ENCODE measurements around the gene PPP1R12A. TPM values are rescaled to one million over a fixed set of nuclear protein-coding genes. Genes with fewer than 3 reads are reported as not detected.

Gene PPP1R12A
- total RNA-seq, 4 donors from 2014 or later, result 39.0 to 88.6 (median 47.5) TPM

DNA sequence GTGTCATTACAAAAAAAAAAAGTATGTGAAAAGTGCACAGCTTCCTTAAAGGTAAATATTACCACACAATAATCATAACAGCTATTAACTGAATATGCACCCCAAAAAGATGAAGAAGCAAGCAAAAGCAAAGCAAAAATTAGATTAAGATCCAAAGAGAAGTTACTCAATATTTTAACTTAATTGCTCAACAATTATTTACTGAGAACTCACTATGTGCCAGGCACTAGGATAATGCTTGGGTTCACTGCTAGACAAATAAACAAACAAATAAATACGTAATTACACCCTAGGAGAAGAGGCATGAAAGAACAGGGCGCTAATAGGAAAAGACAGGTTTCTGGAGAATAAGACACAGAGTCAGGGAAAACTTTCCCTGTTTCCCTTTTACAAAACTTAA lies 33.4 kb downstream of the PPP1R12A start:
- no peak overlapping the region for H3K4me3 ChIP-seq
- H3K27ac ChIP-seq, result no peak overlapping the region
- H3K9me3 ChIP-seq, result no peaks in the 10 kb centered on the region
- H3K27me3 ChIP-seq, result no peaks in the 10 kb centered on the region
- no peaks in the 10 kb centered on the region for H3K36me3 ChIP-seq
- 65% methylated on average over 2 of the region's 2 CpGs for WGBS
- peaks cover 18% of the 10 kb centered on the region for H3K4me1 ChIP-seq
- TF ChIP-seq POLR2A (IDR thresholded peaks at IDR 0.05) (no peak), EP300 (IDR thresholded peaks at IDR 0.05) (no peak), POLR2AphosphoS5 (IDR thresholded peaks at IDR 0.05) (no peak)
- TF ChIP-seq, protein P1, sequence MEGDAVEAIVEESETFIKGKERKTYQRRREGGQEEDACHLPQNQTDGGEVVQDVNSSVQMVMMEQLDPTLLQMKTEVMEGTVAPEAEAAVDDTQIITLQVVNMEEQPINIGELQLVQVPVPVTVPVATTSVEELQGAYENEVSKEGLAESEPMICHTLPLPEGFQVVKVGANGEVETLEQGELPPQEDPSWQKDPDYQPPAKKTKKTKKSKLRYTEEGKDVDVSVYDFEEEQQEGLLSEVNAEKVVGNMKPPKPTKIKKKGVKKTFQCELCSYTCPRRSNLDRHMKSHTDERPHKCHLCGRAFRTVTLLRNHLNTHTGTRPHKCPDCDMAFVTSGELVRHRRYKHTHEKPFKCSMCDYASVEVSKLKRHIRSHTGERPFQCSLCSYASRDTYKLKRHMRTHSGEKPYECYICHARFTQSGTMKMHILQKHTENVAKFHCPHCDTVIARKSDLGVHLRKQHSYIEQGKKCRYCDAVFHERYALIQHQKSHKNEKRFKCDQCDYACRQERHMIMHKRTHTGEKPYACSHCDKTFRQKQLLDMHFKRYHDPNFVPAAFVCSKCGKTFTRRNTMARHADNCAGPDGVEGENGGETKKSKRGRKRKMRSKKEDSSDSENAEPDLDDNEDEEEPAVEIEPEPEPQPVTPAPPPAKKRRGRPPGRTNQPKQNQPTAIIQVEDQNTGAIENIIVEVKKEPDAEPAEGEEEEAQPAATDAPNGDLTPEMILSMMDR (IDR thresholded peaks at IDR 0.05), result no peak
- DNase-seq (ENCODE audit: low spot score in 2 of 2), result no peak

DNA sequence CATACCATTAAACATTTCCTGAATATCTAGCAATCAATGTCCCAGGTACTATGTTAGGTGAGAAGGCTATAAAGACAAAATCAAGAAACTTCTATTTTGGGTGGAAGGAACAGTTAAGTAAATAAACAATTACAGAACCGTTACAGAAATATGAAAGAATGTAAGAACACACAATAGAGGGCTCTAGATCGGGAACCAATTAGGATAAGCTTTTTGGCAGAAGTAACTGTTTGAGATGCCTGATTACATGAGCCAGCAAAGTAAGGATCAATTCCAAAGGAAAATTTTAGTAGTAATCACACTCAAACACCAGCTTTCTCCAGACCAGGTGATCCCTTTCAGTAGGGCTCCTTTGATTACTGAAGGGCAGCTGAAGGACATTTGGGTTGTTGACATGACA lies 33.9 kb downstream of the PPP1R12A start:
- H3K9me3 ChIP-seq, result no peaks in the 10 kb centered on the region
- peaks cover 21% of the 10 kb centered on the region for H3K4me1 ChIP-seq
- 21% methylated on average over 2 of the region's 2 CpGs for WGBS
- no peaks in the 10 kb centered on the region for H3K36me3 ChIP-seq
- TF ChIP-seq POLR2A (IDR thresholded peaks at IDR 0.05) (no peak), EP300 (IDR thresholded peaks at IDR 0.05) (no peak), POLR2AphosphoS5 (IDR thresholded peaks at IDR 0.05) (no peak)
- TF ChIP-seq, protein P1 (IDR thresholded peaks at IDR 0.05), result no peak
- H3K27me3 ChIP-seq, result no peaks in the 10 kb centered on the region
- no peak for DNase-seq (ENCODE audit: low spot score in 2 of 2)
- H3K4me3 ChIP-seq, result no peak overlapping the region
- no peak overlapping the region for H3K27ac ChIP-seq

DNA sequence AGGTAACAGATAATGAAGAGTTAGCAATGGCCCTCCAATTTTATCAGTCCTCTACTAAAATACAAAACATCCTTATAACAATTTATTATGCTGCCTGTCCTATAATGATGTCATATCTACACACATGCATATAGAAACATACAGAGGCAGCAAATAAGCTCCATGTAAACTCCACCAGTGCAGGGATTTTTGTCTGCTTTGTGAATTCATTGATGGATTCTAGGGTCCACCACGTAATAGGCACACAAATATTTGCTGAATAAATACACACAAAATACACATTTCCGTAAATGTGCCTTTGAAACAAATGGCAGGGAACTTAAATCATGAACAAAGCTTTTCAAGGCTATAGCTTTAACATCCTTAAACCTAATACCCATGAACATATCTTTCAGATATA lies 34.7 kb downstream of the PPP1R12A start:
- Histone ChIP-seq H3K4me3 (no peak overlapping the region), H3K9me3 (no peaks in the 10 kb centered on the region), H3K27ac (no peak overlapping the region), H3K27me3 (no peaks in the 10 kb centered on the region), H3K36me3 (no peaks in the 10 kb centered on the region), H3K4me1 (peaks cover 26% of the 10 kb centered on the region)
- no peak for DNase-seq (ENCODE audit: low spot score in 2 of 2)
- WGBS, result 91% methylated on average over 2 of the region's 2 CpGs
- TF ChIP-seq POLR2AphosphoS5 (IDR thresholded peaks at IDR 0.05) (no peak), POLR2A (IDR thresholded peaks at IDR 0.05) (no peak), EP300 (IDR thresholded peaks at IDR 0.05) (no peak)
- TF ChIP-seq, protein P1 (IDR thresholded peaks at IDR 0.05), result no peak

DNA sequence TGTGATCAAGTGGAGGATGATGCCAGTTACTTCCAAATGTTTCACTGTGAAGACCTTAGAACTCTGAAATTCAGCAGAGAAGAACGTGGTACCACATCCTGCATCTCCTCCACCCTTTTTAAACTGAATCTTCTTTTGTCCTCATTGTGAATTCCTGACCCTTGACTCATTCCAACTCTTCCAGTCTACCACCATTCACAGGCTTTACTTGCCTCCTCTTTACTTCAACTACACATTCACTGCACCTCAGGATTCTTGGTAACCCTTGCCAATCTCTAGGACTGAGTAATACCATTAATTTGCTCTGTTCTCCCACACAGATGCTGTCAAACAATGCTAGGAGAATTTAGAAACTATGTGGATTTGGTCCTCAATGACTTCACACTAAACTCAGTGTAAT lies 37.3 kb downstream of the PPP1R12A start:
- H3K9me3 ChIP-seq, result no peaks in the 10 kb centered on the region
- no peak overlapping the region for H3K27ac ChIP-seq
- no peak for TF ChIP-seq POLR2AphosphoS5 (IDR thresholded peaks at IDR 0.05)
- no peak for TF ChIP-seq EP300 (IDR thresholded peaks at IDR 0.05)
- no peak for TF ChIP-seq POLR2A (IDR thresholded peaks at IDR 0.05)
- TF ChIP-seq, protein P1 (IDR thresholded peaks at IDR 0.05), result no peak
- H3K27me3 ChIP-seq, result no peaks in the 10 kb centered on the region
- no peaks in the 10 kb centered on the region for H3K36me3 ChIP-seq
- H3K4me3 ChIP-seq, result no peak overlapping the region
- DNase-seq (ENCODE audit: low spot score in 2 of 2), result no peak
- peaks cover 31% of the 10 kb centered on the region for H3K4me1 ChIP-seq
- WGBS, result 42% methylated on average over 1 of the region's 1 CpG

DNA sequence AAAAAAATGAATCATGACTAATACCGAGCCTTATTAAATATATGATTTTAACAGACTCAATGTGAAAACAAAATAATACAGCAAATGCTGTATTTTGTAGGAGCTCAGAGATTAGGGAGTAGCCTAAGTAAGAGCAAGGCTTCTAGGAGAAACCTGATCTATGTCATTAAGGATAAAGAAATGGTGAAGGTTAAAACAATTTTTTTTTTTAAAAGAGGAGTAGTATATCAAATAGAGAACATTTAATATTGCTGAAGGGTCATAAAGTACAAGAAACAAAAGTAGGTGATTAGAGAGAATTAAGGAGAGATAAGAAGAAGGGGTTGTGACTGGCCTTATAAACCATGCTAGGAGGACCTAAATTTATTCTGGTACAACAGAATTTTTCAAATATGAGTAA lies 39.1 kb downstream of the PPP1R12A start:
- TF ChIP-seq, protein P1 (IDR thresholded peaks at IDR 0.05), result no peak
- no peak for TF ChIP-seq POLR2AphosphoS5 (IDR thresholded peaks at IDR 0.05)
- no peak for TF ChIP-seq POLR2A (IDR thresholded peaks at IDR 0.05)
- TF ChIP-seq EP300 (IDR thresholded peaks at IDR 0.05), result no peak
- H3K27ac ChIP-seq, result no peak overlapping the region

More for the DNA sequence above, 39.1 kb downstream of the PPP1R12A start:
- no peaks in the 10 kb centered on the region for H3K27me3 ChIP-seq
- no peak overlapping the region for H3K4me3 ChIP-seq
- H3K4me1 ChIP-seq, result peaks cover 21% of the 10 kb centered on the region
- 68% methylated on average over 1 of the region's 1 CpG for WGBS
- H3K36me3 ChIP-seq, result no peaks in the 10 kb centered on the region
- no peak for DNase-seq (ENCODE audit: low spot score in 2 of 2)
- no peaks in the 10 kb centered on the region for H3K9me3 ChIP-seq
